Measurements from ENCODE around the gene POLR3B.

POLR3B gene

GRCh38 chr12:106428384-106428783, 70.8 kb downstream of the POLR3B start:
- no peaks in the 10 kb centered on the region for H3K27me3 ChIP-seq (ENCODE audit: insufficient read depth, poor library complexity, severe bottlenecking)
- H3K27ac ChIP-seq (replicated peaks), result no peak overlapping the region
- DNase-seq (ENCODE audit: low read depth in 1 of 2, low spot score in 1 of 2), result no peak
- no peak overlapping the region for H3K4me3 ChIP-seq (replicated peaks; ENCODE audit: insufficient read depth, low read length)
- TF ChIP-seq, protein P1, sequence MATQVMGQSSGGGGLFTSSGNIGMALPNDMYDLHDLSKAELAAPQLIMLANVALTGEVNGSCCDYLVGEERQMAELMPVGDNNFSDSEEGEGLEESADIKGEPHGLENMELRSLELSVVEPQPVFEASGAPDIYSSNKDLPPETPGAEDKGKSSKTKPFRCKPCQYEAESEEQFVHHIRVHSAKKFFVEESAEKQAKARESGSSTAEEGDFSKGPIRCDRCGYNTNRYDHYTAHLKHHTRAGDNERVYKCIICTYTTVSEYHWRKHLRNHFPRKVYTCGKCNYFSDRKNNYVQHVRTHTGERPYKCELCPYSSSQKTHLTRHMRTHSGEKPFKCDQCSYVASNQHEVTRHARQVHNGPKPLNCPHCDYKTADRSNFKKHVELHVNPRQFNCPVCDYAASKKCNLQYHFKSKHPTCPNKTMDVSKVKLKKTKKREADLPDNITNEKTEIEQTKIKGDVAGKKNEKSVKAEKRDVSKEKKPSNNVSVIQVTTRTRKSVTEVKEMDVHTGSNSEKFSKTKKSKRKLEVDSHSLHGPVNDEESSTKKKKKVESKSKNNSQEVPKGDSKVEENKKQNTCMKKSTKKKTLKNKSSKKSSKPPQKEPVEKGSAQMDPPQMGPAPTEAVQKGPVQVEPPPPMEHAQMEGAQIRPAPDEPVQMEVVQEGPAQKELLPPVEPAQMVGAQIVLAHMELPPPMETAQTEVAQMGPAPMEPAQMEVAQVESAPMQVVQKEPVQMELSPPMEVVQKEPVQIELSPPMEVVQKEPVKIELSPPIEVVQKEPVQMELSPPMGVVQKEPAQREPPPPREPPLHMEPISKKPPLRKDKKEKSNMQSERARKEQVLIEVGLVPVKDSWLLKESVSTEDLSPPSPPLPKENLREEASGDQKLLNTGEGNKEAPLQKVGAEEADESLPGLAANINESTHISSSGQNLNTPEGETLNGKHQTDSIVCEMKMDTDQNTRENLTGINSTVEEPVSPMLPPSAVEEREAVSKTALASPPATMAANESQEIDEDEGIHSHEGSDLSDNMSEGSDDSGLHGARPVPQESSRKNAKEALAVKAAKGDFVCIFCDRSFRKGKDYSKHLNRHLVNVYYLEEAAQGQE (IDR thresholded peaks at IDR 0.05; ENCODE audit: insufficient replicate concordance, low read depth), result no peak
- TF ChIP-seq SPI1 (IDR thresholded peaks at IDR 0.05; ENCODE audit: borderline replicate concordance, low read depth), result no peak
- TF ChIP-seq GABPA (IDR thresholded peaks at IDR 0.05; ENCODE audit: low read depth), result no peak

DNA sequence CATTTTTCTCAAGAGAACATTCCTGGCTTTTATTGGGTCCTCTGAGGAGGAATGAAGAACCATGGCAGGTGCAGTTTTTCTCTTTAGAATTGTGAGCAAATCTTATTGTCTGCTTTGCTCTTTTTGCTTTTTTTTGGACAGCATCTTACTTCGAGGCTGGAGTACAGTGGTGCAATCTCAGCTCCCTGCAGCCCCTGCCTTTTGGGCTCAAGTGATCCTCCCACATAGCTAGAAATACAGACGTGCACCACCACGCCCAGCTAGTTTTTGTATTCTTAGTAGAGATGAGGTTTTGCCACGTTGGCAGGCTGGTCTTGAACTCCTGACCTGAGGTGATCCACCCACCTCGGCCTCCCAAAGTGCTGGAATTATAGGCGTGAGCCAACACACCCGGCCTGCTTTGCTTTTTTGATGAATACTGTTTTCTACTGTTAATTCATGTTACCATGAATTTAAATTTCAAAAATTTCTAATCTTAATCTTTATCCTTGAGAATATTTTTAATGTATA, 71.5 kb downstream of the POLR3B start:
- no peak overlapping the region for H3K4me3 ChIP-seq (replicated peaks; ENCODE audit: insufficient read depth, low read length)
- H3K27ac ChIP-seq (replicated peaks), result no peak overlapping the region
- TF ChIP-seq GABPA (IDR thresholded peaks at IDR 0.05; ENCODE audit: low read depth), result no peak
- no peak for DNase-seq (ENCODE audit: low read depth in 1 of 2, low spot score in 1 of 2)
- no peaks in the 10 kb centered on the region for H3K27me3 ChIP-seq (ENCODE audit: insufficient read depth, poor library complexity, severe bottlenecking)

DNA sequence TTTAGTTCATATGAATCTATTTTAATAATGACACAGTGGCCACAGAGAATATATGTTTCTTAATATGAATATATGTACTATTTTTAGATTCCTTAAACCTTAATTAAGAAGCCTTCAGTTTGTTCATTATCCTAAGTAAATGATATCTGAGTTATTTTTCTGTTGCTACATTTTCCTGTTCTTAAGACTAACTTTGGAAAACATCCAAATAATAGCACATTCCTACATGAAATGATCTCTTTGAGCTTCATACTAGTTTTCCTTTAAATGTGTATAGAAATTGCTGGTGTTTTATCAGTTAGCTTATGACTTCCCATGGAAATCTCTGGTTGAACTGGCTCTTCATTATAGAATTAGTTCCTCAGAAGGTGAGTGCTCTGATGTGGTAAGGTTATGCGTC, 72.1 kb downstream of the POLR3B start:
- TF ChIP-seq POLR2AphosphoS5 (IDR thresholded peaks at IDR 0.05; ENCODE audit: low read depth), result no peak
- TF ChIP-seq SPI1 (IDR thresholded peaks at IDR 0.05; ENCODE audit: borderline replicate concordance, low read depth), result no peak
- TF ChIP-seq, protein P2, sequence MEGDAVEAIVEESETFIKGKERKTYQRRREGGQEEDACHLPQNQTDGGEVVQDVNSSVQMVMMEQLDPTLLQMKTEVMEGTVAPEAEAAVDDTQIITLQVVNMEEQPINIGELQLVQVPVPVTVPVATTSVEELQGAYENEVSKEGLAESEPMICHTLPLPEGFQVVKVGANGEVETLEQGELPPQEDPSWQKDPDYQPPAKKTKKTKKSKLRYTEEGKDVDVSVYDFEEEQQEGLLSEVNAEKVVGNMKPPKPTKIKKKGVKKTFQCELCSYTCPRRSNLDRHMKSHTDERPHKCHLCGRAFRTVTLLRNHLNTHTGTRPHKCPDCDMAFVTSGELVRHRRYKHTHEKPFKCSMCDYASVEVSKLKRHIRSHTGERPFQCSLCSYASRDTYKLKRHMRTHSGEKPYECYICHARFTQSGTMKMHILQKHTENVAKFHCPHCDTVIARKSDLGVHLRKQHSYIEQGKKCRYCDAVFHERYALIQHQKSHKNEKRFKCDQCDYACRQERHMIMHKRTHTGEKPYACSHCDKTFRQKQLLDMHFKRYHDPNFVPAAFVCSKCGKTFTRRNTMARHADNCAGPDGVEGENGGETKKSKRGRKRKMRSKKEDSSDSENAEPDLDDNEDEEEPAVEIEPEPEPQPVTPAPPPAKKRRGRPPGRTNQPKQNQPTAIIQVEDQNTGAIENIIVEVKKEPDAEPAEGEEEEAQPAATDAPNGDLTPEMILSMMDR (IDR thresholded peaks at IDR 0.05; ENCODE audit: insufficient read depth, low read length), result no peak
- TF ChIP-seq, protein P1 (IDR thresholded peaks at IDR 0.05; ENCODE audit: insufficient replicate concordance, low read depth), result no peak
- no peak for TF ChIP-seq GABPA (IDR thresholded peaks at IDR 0.05; ENCODE audit: low read depth)
- no peak overlapping the region for H3K27ac ChIP-seq (replicated peaks)
- no peak overlapping the region for H3K4me3 ChIP-seq (replicated peaks; ENCODE audit: insufficient read depth, low read length)
- no peaks in the 10 kb centered on the region for H3K27me3 ChIP-seq (ENCODE audit: insufficient read depth, poor library complexity, severe bottlenecking)
- DNase-seq (ENCODE audit: low read depth in 1 of 2, low spot score in 1 of 2), result no peak

DNA sequence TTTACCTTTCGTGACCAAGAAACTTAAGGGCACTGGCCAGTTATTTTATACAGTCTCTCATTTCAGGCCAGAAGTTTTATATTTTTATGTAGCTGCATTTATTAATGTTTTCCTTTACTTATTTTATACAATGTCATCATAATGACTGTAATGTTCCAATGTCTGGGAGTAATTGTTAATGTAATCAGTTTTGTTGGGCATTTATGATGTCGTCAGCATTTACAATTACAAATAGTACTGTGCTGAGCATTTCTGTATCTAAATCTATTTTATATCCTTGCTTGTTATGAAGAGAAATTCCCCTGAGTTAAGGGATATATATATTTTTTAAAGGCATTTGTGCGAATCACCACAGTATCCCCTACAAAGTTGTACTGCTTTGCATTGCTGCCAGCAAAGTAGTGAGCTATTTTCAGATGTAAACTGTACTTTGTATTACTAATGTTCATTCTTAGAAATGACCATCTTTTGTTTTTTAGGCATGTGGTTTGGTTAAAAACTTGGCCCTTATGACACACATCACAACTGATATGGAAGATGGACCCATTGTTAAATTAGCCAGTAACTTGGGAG, 74.4 kb downstream of the POLR3B start:
- TF ChIP-seq SPI1 (IDR thresholded peaks at IDR 0.05; ENCODE audit: borderline replicate concordance, low read depth) (no peak), POLR2AphosphoS5 (IDR thresholded peaks at IDR 0.05; ENCODE audit: low read depth) (no peak), GABPA (IDR thresholded peaks at IDR 0.05; ENCODE audit: low read depth) (no peak)
- TF ChIP-seq, protein P2 (IDR thresholded peaks at IDR 0.05; ENCODE audit: insufficient read depth, low read length), result no peak
- TF ChIP-seq, protein P1 (IDR thresholded peaks at IDR 0.05; ENCODE audit: insufficient replicate concordance, low read depth), result no peak
- H3K27me3 ChIP-seq (ENCODE audit: insufficient read depth, poor library complexity, severe bottlenecking), result no peaks in the 10 kb centered on the region
- H3K4me3 ChIP-seq (replicated peaks; ENCODE audit: insufficient read depth, low read length), result no peak overlapping the region
- no peak for DNase-seq (ENCODE audit: low read depth in 1 of 2, low spot score in 1 of 2)
- no peak overlapping the region for H3K27ac ChIP-seq (replicated peaks)
